Glutamatergic neuron (in vitro differentiated cells): Measurements from ENCODE around the gene BSND. TPM values are rescaled to one million over a fixed set of nuclear protein-coding genes. Genes with fewer than 3 reads are reported as not detected.
"Not testable (repeated sequence)": the region's sequence is repeated elsewhere in the genome, so short reads cannot be mapped to it uniquely, and the experiment has no call there.

Experiments
- DNase-seq: peaks from one replicate; pipeline ENCODE4 v3.0.0; 2022
- H3K27ac Mint-ChIP-seq: one replicate; pipeline ENCODE4 v1.8.0; 2020; ENCODE audit warnings: mild to moderate bottlenecking, mixed read lengths, inconsistent platforms; ENCODE audit not compliant: unreplicated experiment
- H3K27me3 Mint-ChIP-seq: one replicate; pipeline ENCODE4 v1.8.0; 2020; ENCODE audit warnings: mild to moderate bottlenecking, moderate library complexity, mixed read lengths, inconsistent platforms; ENCODE audit not compliant: unreplicated experiment
- H3K36me3 Mint-ChIP-seq: one replicate; pipeline ENCODE4 v1.8.0; 2020; ENCODE audit warnings: mild to moderate bottlenecking, mixed read lengths, inconsistent platforms; ENCODE audit not compliant: unreplicated experiment
- H3K4me1 Mint-ChIP-seq: one replicate; pipeline ENCODE4 v1.8.0; 2020; ENCODE audit warnings: mild to moderate bottlenecking, low read depth, mixed read lengths, inconsistent platforms; ENCODE audit not compliant: unreplicated experiment
- H3K4me3 Mint-ChIP-seq: one replicate; pipeline ENCODE4 v1.8.0; 2020; ENCODE audit warnings: mild to moderate bottlenecking, mixed read lengths, inconsistent platforms; ENCODE audit not compliant: unreplicated experiment
- H3K9me3 Mint-ChIP-seq: one replicate; pipeline ENCODE4 v1.8.0; 2020; ENCODE audit warnings: mild to moderate bottlenecking, moderate library complexity, mixed read lengths, inconsistent platforms; ENCODE audit not compliant: unreplicated experiment
- CTCF ChIP-seq: fragments of 200-600 bp; sonication (generic); IDR thresholded peaks from one replicate; pipeline ENCODE4 v1.5.0; 2021; ENCODE audit not compliant: partially characterized antibody, unreplicated experiment
- total RNA-seq: library from RNA; stranded (reverse); fragmentation: NEBNext Ultra II Directional; extraction: Animal tissue kit (Norgen Biotek cat#: 25700); gene quantifications from one replicate; pipeline ENCODE4 v1.2.1, GENCODE V29; 2021; ENCODE audit not compliant: unreplicated experiment

The BSND gene
- total RNA-seq, 1 donor from 2014 or later: not detected

GRCh38 chr1:55015123-55015522 is 16.4 kb downstream of the BSND start:
- no peaks in the 10 kb centered on the region for H3K9me3 Mint-ChIP-seq
- peaks cover 4% of the 10 kb centered on the region for H3K36me3 Mint-ChIP-seq
- H3K4me1 Mint-ChIP-seq: no peaks in the 10 kb centered on the region
- H3K4me3 Mint-ChIP-seq: no peak overlapping the region
- TF ChIP-seq CTCF: no peak
- DNase-seq: no peak
- H3K27me3 Mint-ChIP-seq: peaks cover 2% of the 10 kb centered on the region
- H3K27ac Mint-ChIP-seq: no peak overlapping the region

- DNase-seq: no peak
- H3K4me1 Mint-ChIP-seq: no peaks in the 10 kb centered on the region
- no peak for TF ChIP-seq CTCF
- peaks cover 3% of the 10 kb centered on the region for H3K27me3 Mint-ChIP-seq
- no peak overlapping the region for H3K4me3 Mint-ChIP-seq
- H3K9me3 Mint-ChIP-seq: no peaks in the 10 kb centered on the region
- H3K36me3 Mint-ChIP-seq: peaks cover 4% of the 10 kb centered on the region
- H3K27ac Mint-ChIP-seq: no peak overlapping the region
Measured at GRCh38 chr1:55015731-55016620, 17.2 kb downstream of the BSND start.

- Mint-ChIP-seq H3K36me3 (peaks cover 4% of the 10 kb centered on the region), H3K4me3 (no peak overlapping the region), H3K27ac (no peak overlapping the region), H3K4me1 (no peaks in the 10 kb centered on the region), H3K9me3 (no peaks in the 10 kb centered on the region), H3K27me3 (peaks cover 9% of the 10 kb centered on the region)
- no peak for TF ChIP-seq CTCF
- DNase-seq: no peak
Measured at GRCh38 chr1:55018395-55018794, 19.7 kb downstream of the BSND start.

GRCh38 chr1:55021942-55022546 is 23.3 kb downstream of the BSND start:
- Mint-ChIP-seq H3K27ac (no peak overlapping the region), H3K36me3 (no peaks in the 10 kb centered on the region), H3K9me3 (peaks cover 5% of the 10 kb centered on the region), H3K4me1 (peaks cover 6% of the 10 kb centered on the region), H3K27me3 (peaks cover 10% of the 10 kb centered on the region), H3K4me3 (no peak overlapping the region)
- DNase-seq: peak; percentile 95
- peak; percentile 95 for TF ChIP-seq CTCF

- H3K27ac Mint-ChIP-seq, H3K9me3 Mint-ChIP-seq, H3K36me3 Mint-ChIP-seq, H3K4me3 Mint-ChIP-seq, H3K4me1 Mint-ChIP-seq, DNase-seq: not testable (repeated sequence)
- H3K27me3 Mint-ChIP-seq: peaks cover 11% of the 10 kb centered on the region
Measured at GRCh38 chr1:55024163-55024562, 25.4 kb downstream of the BSND start.

GRCh38 chr1:55026682-55027081 is 27.9 kb downstream of the BSND start:
- not testable (repeated sequence) for H3K27ac Mint-ChIP-seq, H3K4me1 Mint-ChIP-seq, DNase-seq, H3K4me3 Mint-ChIP-seq
- H3K36me3 Mint-ChIP-seq: peaks cover 16% of the 10 kb centered on the region
- H3K27me3 Mint-ChIP-seq: peaks cover 15% of the 10 kb centered on the region
- H3K9me3 Mint-ChIP-seq: peaks cover 15% of the 10 kb centered on the region

- H3K4me1 Mint-ChIP-seq, H3K4me3 Mint-ChIP-seq, DNase-seq, H3K27me3 Mint-ChIP-seq, H3K27ac Mint-ChIP-seq: not testable (repeated sequence)
- peaks cover 10% of the 10 kb centered on the region for H3K9me3 Mint-ChIP-seq
- peaks cover 16% of the 10 kb centered on the region for H3K36me3 Mint-ChIP-seq
Measured at GRCh38 chr1:55031098-55031497, 32.4 kb downstream of the BSND start.
